ENCODE measurements around the gene PTPN20.
"Not testable (repeated sequence)": the region's sequence is repeated elsewhere in the genome, so short reads cannot be mapped to it uniquely, and the experiment has no call there.

DNA sequence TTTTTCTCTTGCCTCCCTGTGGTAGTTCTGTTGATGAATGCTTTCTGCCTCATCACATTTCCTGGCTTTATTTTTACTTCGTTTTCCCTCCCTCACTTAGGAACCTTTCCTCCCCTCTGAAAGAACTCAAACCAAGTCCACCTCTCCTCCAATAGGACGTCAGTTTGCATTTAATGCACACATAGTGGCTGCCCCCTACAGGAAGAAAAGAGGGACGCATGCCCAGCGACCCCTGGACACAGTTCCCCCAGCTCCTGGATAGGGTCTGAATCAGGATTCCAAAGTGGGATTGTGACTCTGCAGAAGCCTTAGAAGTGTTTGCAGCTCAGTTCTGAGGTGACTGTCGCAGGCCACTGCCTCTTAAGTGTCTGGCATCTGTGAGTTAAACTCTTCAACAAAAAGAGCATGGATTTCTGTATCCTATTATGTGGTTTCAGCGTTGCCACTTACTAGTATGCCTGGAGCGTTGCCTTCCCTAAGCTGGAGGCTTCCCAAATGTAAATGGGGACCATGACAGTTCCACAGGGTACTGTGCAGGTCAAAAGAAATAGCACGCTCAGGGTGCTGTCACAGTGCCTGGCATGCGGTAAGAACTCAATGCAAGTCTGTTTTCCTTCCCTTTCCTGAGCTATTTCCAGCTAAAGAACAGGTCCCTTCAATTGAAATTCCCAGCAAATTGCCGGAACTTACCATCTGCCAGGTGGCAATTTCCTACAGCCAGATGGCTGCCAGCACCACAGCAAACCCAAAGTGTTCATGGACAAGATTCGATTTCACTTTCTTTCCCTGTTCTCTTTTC is 20.2 kb upstream of the PTPN20 start:
- TF ChIP-seq CTCF (IDR thresholded peaks at IDR 0.05; ENCODE audit: low read depth, low read length, poor library complexity, severe bottlenecking): peak; percentile 13
- not testable (repeated sequence) for TF ChIP-seq EZH2phosphoT487 (IDR thresholded peaks at IDR 0.05; ENCODE audit: borderline replicate concordance, low read length)
